GM20000 (cell line): ENCODE data around the gene ANKK1.

ENCODE experiments used
- DNase-seq: peaks from one replicate; pipeline ENCODE4 v3.0.0; 2012; ENCODE audit warnings: low spot score
- TF ChIP-seq, protein P1 (sequence below): IDR thresholded peaks from 2 replicates; pipeline ENCODE4 v1.5.1; 2012; ENCODE audit warnings: mild to moderate bottlenecking, control low read depth; ENCODE audit errors: extremely low read depth, missing control alignments

Gene ANKK1

DNA sequence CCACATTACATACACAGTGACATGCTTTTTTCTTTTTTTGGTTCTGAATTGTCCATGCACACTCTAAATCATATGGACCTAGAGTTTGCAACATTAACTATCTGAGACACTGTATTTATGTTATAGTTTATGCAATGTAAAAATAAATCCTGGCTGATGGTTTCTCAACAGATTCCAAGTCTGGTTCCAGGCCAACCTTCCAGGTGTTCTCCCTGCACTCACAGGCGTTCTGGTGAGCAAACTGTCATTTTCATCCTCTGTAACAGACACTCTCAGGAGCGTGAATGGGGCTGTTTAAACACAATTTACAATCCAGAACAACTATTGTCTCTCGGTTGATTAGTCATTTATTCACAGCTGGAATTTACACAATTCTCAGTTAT, 36.5 kb upstream of the ANKK1 start:
- TF ChIP-seq, protein P1, sequence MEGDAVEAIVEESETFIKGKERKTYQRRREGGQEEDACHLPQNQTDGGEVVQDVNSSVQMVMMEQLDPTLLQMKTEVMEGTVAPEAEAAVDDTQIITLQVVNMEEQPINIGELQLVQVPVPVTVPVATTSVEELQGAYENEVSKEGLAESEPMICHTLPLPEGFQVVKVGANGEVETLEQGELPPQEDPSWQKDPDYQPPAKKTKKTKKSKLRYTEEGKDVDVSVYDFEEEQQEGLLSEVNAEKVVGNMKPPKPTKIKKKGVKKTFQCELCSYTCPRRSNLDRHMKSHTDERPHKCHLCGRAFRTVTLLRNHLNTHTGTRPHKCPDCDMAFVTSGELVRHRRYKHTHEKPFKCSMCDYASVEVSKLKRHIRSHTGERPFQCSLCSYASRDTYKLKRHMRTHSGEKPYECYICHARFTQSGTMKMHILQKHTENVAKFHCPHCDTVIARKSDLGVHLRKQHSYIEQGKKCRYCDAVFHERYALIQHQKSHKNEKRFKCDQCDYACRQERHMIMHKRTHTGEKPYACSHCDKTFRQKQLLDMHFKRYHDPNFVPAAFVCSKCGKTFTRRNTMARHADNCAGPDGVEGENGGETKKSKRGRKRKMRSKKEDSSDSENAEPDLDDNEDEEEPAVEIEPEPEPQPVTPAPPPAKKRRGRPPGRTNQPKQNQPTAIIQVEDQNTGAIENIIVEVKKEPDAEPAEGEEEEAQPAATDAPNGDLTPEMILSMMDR = no peak
- no peak for DNase-seq

- TF ChIP-seq, protein P1 = no peak
- no peak for DNase-seq
Measured at GRCh38 chr11:113351480-113351879, 36.1 kb upstream of the ANKK1 start.

- TF ChIP-seq, protein P1 = no peak
- DNase-seq = no peak
Measured at GRCh38 chr11:113356203-113356602, 31.4 kb upstream of the ANKK1 start.

- DNase-seq = no peak
- TF ChIP-seq, protein P1 = no peak
Measured at GRCh38 chr11:113363406-113363805, 24.2 kb upstream of the ANKK1 start.

DNA sequence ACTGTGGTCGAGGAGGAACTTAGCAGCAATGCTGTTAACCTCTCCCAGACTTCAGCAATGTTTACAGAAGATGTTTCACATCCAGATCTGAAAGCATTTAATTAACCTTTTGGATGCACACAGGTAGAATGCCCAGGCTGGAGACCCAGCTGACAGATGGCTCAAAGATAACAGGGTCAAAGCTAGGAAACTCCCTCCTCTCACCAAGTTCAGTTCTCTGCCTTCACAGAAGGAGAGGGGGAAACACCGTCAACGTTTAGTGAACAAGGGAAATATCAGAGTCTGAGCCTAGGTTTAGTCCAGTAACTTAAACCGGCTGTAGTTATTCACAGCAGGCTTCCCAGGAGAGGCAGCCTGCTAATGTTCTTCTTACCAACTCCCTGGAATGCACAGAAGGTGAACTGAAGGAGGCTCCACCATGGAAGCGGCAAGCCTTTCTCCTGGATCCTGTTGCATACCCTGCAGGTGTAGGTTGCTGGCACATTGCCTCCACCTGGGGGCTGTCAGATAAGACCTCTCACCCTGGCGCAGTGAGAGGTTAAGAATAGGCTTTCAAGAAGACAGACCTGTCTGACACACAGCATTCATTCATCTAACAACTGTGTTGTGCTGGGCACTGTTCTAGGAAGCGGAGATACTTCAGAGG, 23.5 kb upstream of the ANKK1 start:
- peak; percentile 37 for DNase-seq
- TF ChIP-seq, protein P1 = no peak

- no peak for DNase-seq
- TF ChIP-seq, protein P1 = no peak
Measured at GRCh38 chr11:113365895-113366294, 21.7 kb upstream of the ANKK1 start.

- DNase-seq = no peak
- TF ChIP-seq, protein P1 = no peak
Measured at GRCh38 chr11:113369411-113369810, 18.2 kb upstream of the ANKK1 start.
